Umbilical cord (tissue), 2 donors: ENCODE data around the gene FBXL4. TPM values are rescaled to one million over a fixed set of nuclear protein-coding genes. Genes with fewer than 3 reads are reported as not detected.
"Not testable (repeated sequence)": the region's sequence is repeated elsewhere in the genome, so short reads cannot be mapped to it uniquely, and the experiment has no call there.

Experiments
- DNase-seq: peaks from one replicate; pipeline ENCODE4 v3.0.0-alpha.2; 2015; ENCODE audit warnings: low spot score
- total RNA-seq: library from RNA; depleted of rRNA; stranded (reverse); fragments of >200 nt; gene quantifications from one replicate; pipeline ENCODE4 v1.2.3, GENCODE V29; 2014; ENCODE audit warnings: low replicate concordance; ENCODE audit not compliant: insufficient read depth

FBXL4 gene
- total RNA-seq, 1 donor from 2014 or later = 19.7 TPM

DNA sequence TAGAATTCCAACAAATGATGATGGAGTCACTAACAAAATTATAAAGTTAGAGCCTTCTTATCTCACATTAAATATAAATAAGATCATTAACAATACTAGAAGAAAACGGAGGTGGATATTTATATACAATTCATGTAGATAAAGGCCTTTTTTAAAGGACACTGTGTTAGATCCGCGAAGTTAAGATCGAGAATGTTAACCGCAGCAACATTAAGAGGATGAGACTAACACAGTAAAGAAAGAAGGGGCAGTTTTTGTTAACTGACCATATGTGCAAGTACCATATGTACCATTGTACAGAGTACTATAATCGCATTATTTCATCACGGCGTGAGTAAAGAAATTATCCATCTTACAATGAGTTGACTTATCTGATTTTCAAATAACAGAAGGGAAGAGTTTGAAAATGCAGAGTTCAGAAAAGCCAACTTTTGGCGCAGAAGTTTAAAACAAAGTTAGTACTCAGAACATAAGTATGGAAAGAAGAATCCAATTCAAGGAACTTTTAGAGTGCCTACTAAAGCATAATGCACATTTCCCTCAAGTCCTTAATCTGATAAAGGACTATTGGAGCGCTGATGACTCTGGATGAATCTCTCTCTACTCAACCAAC is 1.4 kb downstream of the FBXL4 start:
- no peak for DNase-seq

DNA sequence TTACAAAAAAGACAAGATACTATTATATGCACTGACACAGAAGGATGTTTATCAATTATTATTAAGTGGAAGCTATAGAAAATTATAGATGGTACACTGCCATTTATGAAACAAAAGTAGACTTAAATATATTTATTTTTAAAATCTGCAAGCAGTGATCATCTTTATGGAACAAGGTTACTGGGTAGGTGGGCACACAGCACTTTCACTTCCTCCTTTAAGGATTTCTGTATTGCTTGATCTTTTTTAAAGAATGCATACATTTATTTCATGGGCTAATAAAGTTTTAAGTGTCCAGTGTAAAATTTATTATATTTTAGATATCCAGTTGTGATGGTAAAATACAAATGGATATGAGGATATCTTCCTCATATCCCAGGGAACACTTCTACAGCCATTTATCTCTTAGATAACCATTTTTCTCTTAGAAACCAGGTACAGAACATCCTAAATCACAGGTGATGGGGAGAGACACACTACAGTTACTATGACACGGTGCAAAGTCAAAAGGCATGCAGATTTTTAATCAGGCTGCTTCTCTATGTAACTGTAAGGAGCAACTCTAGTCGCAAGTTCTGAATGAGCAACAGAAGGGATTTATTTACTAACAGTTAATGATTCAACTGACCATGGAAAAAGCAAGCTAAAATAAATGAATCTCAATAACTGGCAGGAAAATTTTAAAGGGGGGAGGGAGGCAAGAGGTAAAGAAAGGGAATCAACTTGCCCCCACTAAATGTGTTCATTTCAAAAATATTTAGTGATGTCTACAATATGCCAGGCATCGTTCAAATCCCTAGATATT is 2.2 kb downstream of the FBXL4 start:
- no peak for DNase-seq

DNA sequence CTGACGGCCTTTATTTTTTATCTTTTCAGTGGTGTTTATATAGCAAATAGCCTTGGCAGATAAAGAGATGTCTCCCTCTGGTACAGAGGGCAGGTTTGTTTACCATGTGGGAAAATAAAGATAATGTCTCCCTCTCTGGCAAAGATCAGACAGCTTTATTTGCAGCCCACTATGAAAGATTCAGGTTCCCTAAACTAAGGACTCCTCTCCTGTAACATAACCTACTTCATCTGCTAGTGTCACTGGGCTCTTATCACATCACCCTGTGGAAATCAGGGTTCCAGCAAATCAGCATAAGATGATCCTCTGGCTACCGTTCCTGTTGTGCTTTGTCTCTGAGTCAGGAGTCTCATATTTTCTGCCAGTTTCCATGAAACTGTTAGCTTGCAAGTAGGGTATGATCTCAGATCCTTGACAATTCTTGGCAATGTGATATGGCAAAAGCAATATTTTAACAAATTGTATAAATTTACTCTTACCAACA is 3.1 kb downstream of the FBXL4 start:
- DNase-seq = no peak

DNA sequence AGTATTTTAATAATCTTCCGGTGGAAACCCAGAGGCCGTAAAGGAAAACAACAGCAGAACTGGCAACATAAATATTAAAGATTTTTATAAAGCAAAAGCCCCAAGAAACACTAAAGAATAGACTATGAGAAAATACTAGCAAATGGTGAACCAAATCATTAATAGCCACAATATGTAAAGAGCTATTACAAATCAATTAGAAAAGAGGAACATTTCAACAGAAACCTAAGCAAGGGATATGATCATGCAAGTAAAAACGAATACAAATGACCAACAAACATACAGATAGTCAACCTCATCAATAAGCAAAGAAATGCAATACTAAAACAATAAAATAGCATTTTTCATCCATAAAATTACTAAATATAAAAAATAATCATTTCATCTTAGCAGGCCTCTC is 3.6 kb downstream of the FBXL4 start:
- DNase-seq = no peak

DNA sequence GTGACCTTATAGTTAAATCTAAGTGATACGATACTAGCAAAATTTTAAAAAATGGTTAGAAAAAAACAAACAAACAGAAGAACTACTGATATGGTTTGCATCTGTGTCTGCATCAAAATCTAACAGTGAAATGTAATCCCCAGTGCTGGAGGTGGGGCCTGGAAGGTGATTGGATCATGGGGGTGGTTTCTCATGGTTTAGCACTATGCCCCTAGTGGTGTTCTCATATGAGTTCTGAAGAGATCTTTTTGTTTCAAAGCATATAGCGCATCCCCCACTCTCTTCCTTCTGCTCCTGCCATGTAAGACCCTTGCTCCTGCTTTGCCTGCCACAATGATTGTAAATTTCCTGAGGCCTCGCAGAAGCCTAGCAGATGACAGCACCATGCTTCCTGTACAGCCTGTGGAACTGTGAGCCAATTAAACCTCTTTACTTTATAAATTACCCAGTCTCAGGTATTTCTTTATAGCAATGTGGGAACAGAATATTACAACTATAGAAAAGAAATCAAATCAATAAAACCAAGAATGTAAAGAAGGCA is 5.4 kb downstream of the FBXL4 start:
- DNase-seq = no peak

DNA sequence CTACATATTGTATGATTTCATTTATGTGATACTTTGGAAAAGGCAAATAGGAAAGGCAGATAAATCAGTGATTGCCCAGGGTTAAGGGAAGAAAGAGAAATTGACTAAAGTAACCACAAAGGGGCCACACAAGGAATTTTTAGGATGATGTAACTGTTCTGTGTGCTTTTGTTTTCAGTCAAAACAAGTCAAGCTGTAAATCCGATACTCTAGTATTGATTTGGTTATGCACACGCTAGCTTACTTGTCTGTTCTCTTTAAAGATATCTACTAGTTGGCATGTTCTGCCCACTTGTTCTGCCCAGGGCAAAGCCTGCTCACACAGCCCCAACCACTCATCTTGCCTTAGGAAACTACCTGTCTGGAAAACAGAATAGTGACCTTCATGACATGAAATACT is 6.4 kb downstream of the FBXL4 start:
- no peak for DNase-seq

DNA sequence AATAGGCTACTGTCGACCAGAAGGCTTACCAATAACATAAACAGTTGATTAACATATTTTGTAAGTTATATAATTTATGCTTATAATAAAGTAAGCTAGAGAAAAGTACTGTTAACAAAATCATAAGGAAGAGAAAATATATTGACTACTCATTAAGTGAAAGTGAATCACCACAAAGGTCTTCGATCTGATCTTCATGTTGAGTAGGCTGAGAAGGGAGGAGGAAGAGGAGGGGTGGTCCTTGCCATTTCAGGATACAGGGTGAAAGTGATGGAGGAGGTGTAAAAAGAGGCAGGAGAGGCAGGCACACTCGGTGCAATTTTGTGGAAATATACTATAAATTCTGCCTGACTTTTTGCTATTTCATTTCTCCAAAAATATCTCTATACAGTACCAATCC is 10.4 kb downstream of the FBXL4 start:
- no peak for DNase-seq

DNA sequence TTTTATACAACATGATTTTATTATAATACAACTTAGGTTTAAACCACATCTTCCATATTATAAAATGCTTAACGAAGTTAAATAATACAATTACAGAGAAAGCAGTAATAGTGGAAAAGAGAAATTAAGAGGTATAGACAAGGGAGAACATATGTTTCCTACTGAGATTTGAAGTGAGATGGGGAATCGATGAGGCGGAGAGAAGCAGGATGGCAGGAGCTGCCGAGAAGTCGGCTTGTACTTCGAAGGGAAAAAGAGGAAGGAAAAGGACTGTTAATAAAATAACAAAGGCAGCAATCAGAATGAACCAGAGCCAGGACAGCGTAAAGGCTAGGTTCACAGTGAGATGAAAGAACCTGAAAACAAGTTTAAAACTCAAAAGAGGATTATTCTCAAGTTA is 15.4 kb downstream of the FBXL4 start:
- no peak for DNase-seq

DNA sequence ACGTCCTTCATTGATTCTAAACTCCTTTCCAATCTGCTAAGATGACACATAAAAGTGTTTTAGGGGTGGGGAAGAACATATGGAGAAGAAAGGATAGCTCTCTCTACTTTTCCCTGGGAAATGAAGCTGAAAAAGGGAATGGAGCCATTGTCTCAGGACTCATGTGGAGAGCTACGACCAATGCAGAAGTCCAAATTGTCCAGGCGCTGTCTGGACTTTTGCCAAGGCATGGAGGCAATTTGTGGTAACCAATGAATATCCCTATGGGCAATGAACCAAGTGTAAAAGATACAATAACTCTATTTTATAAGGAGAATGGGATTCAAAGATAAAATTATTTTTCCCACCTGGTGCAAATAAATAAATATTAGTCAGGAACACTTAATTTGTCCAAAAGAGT is 16.1 kb downstream of the FBXL4 start:
- DNase-seq = no peak

DNA sequence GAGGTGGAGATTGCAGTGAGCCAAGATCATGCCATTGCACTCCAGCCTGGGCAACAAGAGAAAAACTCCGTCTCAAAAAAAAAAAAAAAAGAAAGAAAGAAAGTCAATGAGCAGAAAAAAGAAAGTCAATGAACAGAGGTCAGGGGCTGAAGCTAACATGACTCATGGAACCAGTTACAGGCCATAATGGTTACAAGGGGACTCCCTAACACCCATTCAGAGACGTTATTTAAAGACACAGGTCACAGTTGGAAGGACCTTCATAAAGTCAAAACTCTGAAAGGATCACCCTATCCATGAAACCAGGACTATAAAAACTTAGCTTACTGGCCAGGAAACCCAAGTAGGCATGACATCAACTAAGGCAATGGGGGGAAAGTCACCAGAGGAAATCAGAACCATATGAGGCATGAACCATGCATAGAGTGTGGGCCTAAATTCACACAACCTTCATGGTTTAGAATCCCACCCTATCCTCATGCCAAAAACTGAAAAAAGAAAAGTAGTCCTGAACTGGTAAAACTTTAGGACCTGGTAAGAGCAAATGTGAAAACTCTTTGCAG is 18.2 kb downstream of the FBXL4 start:
- no peak for DNase-seq

DNA sequence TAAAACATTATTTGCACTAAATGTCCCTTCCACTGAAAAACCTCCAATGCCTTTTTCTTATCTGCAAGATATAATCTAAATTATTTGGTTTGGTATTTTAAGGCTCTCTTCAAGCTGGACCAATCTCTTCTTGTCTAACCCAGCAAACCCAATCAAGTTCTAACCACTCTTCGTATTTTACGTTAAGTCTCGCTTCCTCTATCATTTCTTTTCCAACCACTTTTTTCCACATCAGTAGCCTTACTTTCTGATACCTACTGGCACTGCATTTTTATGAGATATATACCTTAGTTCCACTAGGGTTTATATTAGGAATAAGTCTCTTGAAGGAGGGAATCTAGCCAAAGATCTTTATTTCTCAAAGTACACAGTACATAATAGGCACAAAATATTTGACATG is 19.1 kb downstream of the FBXL4 start:
- DNase-seq = no peak

DNA sequence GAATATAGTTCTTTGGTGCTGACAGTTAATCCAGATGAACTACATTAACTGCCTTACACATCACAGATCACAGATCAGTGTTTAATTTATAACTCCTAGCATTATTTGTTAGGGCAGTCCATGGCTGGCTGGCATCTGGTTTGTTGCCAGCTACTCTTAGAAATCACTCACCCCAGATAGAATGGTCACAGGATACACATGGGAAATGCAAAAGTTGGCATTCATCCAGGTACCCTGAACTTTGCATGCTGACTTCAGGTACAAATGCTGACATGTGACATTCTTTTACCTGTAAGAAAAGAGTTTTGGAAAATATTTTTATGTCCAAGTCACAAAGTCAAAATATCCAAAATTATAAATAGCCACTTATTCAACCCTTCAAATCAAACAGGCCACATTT is 20.2 kb downstream of the FBXL4 start:
- no peak for DNase-seq

DNA sequence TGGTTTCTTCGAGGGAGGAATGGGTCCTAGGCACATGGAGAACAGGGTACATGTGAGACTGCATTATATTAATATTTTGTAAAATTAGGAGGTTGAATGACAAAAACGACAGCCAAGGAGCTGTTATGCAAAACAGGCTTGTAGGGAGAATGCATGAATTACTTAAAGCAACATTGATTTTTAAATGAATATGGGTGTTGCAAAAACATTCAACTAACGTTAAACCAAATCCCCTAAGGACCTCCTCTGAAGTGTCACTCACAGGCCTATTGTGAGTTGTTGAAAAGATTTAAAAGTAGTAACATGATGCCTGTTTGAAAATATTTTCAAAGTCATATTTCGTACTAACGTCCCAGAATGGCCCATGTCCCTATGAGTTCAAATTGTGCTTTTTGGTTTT is 21.9 kb downstream of the FBXL4 start:
- DNase-seq = no peak

DNA sequence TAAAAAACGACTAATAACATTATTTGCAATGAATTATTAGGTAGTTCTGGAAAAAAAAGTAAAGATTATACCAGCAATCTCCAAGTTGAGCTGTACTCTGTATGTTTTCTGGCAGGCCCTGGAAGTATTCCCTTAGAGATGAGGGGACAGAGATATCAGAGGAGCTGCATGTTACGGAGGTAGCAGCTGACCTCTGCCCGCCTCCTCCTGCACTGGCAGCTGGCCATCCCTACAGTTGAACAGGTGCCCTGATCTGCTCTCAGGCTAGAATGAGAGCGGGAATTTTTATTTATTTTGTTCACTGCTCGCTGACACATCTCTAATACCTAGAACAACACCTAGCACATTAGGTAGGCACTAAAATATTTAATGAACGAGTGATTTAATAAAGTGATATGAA is 23.1 kb downstream of the FBXL4 start:
- no peak for DNase-seq

DNA sequence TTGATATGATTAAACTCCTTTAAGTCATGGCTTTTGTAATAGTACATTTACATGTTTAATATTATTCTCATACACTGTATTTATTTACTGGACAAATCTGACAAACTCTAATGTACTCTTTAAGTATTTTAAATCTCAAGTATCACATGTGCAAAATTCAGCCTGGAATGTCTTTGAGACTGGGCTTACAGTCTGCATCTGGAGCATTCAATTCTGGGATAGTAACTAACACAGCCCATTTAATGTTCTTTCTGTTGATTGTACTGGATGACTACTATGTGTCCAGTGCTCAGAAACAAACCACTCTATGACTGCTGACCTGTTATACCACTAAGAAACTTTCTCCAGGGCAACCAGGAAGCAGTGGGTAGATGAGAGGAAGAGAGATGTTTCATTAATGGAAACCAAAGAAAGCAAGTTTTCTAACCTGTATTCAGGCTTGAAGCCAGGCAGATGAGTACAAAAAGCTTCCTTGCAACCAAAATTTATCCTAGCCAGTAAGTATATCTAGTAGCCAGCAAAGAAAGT is 26.8 kb downstream of the FBXL4 start:
- DNase-seq = no peak

DNA sequence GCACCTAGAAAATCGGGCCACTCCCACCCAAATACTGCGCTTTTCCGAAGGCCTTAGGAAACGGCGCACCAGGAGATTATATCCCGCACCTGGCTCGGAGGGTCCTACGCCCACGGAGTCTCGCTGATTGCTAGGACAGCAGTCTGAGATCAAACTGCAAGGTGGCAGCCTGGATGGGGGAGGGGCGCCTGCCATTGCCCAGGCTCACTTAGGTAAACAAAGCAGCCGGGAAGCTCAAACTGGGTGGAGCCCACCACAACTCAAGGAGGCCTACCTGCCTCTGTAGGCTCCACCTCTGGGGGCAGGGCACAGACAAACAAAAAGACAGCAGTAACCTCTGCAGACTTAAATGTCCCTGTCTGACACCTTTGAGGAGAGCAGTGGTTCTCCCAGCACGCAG is 36.8 kb downstream of the FBXL4 start:
- not testable (repeated sequence) for DNase-seq

DNA sequence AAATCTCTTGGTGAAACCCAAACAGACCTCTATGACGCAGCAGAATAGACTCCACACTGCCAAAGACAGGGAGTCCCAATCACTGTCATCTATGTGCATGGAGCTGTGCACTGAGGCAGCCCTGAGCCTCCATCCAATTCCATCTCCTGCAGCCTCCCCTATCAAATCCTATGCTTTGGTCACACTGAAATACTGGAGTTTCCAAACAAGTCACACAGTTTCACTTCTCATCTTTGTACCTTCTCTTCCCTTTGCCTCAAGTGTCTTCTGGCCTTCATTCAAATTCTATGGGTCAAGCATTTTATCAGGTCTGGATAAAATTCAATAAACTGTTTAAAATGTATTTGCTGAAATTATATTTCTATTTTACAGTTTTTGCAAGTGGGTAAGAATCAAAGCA is 38.5 kb downstream of the FBXL4 start:
- no peak for DNase-seq

DNA sequence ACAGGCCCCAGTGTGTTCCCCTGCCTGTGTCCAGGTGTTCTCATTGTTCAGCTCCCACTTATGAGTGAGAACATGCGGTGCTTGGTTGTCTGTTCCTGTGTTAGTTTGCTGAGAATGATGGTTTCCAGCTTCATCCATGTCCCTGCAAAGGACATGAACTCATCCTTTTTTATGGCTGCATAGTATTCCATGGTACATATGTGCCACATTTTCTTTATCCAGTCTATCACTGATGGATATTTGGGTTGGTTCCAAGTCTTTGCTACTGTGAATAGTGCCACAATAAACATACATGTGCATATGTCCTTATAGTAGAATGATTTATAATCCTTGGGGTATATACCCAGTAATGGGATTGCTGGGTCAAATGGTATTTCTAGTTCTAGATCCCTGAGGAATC is 41.4 kb downstream of the FBXL4 start:
- DNase-seq = not testable (repeated sequence)

DNA sequence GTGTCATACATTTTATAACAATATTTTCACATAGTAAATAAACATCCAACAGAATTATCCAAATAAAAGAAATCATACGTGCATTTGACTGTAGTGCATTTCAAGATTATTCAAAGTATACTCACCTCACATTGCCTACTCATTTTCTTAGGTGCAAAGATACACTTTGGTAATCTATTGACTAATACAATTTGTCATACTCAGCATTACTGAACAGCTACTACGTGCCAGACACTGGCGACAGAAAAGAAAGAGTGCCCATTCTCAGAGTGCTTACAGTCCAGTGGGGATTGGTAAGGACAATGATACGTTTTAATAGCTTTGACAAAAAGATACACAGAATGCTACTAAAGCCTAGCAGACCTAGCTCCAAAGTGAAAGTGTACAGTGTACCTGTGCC is 42.0 kb downstream of the FBXL4 start:
- DNase-seq = no peak

DNA sequence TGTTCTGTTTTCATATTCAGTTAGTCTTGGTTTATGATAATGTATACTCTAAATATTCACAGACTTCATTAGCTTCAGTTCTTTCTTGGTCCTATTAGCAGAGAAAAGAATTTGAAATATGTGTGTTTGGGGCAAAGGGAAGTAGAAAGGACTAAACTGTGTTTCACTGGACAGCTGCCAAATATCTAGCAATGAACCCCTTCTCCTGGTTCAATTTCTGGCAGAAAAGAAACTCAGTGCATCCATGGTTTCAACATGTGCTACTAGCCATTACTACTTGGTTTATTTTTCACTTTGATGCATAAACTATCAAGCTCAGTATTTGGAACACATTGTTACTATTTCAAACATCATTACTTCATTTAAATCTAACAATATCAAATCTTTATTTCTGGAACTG is 43.6 kb downstream of the FBXL4 start:
- no peak for DNase-seq

DNA sequence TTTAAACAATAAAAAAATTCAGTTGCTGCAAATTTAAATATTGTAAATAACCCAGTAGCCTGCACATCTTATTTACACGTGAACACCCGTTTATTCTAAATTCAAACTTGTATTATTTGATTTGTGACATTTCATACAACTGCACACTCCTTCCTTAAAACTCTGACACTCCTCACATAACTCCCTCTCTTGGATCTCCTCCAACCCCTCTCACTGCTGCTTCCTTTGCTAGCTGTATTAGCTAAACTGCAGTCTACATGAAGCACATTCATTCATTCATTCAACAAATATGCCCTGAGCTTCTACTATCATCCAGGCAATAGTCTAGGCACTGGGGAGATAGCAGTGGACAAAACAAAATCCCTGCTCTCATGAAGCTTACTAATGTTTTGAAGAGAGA is 47.0 kb downstream of the FBXL4 start:
- DNase-seq = no peak

DNA sequence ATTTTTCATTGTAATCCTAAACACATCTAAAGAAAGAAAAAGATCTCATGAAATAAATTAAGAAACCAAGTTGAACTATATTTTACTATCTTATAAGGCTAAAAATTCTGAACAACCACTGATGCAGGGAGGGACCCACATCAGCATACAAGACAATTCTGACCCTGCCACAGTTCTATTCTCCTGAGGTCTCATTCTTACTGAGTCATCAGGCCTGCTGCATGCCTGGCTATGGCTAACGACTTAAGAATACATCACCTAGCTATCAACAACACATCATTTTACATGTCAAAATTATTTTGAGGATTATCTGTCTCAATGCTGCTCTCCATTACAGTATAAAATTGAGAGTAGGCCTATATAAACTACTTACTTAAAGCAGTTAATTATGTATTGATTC is 52.9 kb downstream of the FBXL4 start:
- DNase-seq = no peak

DNA sequence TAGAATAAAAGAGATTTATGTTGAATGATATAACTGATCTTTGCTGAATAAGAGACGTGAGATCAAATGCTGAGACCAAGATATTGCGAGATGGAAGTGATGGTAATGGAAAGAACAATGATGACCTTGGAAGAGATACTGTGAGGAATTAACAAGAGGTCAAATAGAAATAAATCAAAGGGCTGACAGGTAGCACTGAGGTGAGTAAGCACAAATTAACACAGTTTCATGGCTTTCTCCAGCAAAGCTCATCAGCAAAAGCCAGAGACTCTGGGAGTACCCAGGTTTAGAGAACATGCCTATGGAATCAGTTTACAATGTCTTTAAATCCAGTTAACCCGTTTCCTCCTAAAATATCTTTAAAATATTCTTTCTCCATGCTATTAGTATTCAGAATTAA is 60.1 kb downstream of the FBXL4 start:
- DNase-seq = no peak
